Stimulated activated CD4-positive, alpha-beta T cell treated with anti-CD3 and anti-CD28 coated beads, Interleukin-2, amount 100 ng/mL, for 24 hours (primary cell): Measurements from ENCODE around the gene MIX23.

Experiments
- DNase-seq, 2 donors: peaks; one replicate each; pipeline ENCODE4 v3.0.0-alpha.2; 2020

MIX23 gene

DNA sequence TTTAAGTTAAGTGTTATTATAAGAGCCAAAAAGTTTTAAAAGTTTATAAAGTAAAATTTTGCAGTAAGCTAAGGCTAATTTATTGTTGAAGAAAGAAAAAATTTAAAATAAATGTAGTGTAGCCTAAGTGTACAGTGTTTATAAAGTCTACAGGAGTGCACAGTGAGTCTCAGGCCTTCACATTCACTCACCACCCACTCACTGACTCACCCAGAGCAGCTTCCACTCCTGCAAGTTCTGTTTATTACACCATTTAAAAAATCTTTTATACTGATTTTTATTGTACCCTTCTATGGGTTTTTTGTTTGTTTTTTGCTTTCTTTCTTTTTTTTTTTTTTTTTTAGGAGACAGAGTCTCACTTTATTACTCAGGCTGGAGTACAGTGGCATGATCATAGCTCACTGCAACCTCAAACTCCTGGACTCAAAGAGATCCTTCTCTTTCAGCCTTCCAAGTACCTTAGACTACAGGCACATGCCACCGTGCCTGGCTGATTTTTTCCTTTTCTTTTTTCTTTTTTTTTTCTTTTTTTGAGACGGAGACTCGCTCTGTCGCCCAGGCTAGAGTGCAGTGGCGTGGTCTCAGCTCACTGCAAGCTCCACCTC lies 32.1 kb downstream of the MIX23 start:
- DNase-seq, result no peak

DNA sequence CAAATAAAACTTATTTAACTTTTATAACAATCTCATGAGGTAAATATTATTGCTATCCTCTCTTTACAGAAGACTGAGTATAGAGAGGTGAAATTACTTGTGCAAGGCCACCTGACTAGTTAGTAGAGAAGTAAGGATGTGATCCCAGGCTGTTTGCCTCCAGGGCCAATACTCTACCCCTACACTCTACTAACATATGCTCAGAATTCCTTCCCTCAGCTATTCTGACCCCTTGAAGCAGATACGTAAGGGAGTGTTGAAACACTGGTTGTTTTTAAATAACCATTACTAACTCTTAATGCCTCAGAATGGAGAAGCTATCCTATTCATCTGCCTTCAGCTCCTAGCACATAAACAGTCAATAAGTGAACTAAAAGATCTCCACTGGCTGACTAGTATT lies 33.9 kb downstream of the MIX23 start:
- no peak for DNase-seq

- DNase-seq, result no peak
These were observed 39.4 kb downstream of the MIX23 start for GRCh38 chr3:122343654-122344053.

- no peak for DNase-seq
These were observed 40.2 kb downstream of the MIX23 start for GRCh38 chr3:122342803-122343202.

DNA sequence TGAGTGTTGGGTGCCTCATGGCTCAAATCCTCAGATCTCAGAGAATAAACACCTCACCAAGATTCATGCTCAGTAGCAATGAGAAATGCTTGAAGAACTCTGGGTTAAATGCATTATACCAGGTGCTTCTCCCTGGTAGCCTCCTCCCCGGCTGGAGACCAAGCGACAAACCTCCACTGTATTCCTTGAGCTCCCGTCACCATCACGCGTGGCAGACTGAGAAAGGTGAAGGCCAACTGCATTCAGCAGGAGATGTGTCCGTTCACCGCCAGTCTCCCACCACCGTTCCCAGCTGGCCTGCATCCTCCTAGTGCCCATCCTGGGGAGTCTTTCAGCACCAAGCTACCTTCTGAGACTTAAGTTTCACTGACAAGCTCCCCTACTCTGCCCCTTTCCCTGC lies 50.5 kb downstream of the MIX23 start:
- DNase-seq, result no peak

- no peak for DNase-seq
These were observed 51.1 kb downstream of the MIX23 start for GRCh38 chr3:122331886-122332285.

DNA sequence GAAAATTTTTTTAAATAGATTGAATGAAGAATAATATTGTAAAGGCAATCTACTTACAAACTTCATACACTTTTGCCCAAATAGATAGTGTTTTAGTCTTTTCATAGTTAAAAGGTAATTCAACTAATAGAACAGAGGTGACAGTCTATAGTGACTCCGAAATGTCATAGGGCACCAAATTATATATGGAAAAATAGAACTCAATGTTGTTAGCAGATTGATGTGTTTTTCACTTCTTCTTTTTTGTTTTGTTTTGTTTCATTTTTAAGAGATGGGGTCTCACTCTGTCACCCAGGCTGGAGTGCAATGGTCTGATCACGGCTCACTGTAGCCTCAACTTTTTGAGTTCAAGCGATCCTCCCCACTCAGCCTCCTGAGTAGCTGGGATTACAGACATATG lies 57.3 kb downstream of the MIX23 start:
- DNase-seq, result no peak

GRCh38 chr3:122324871-122325323 lies 58.1 kb downstream of the MIX23 start, which contains the start of gene CSTA:
TSS of gene CSTA (plus strand) at chr3:122325248. CDS start at chr3:122325293, 45 bp downstream.
- DNase-seq, result no peak

GRCh38 chr3:122322095-122323075 lies 60.6 kb downstream of the MIX23 start:
- DNase-seq, result no peak

DNA sequence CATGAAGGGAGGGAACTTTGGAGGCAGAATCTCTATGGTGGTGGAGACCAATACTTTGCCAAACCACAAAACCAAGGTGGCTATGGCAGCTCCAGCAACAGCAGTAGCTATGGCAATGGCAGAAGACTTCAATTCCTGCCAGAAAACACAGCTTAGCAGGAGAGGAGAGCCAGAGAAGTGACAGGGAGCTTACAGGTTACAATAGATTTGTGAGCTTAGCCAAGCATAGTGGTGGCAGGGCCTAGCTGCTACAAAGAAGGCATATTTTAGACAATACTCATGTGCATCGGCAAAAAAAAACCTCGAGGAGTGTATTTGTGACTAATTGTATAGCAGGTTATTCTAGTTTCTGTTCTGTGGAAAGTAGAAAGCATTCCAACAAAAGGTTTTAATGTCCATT lies 64.4 kb downstream of the MIX23 start:
- no peak for DNase-seq

DNA sequence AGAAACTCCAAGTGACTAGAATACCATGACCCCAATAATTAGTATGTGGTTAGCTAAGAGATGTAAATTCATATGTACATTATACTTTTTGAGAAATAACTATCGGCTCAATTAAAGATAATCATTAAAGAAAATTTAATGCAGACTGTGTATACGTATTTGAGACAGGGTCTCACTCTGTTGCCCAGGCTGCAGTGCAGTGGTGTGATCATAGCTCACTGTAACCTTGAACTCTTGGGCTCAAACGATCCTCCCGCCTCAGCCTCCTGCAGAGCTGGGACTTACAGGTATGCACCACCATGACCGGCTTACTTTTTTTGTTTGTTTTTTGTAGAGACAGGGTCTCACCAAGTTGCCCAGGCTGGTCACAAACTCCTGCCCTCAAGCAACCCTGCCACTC lies 66.7 kb downstream of the MIX23 start:
- no peak for DNase-seq

DNA sequence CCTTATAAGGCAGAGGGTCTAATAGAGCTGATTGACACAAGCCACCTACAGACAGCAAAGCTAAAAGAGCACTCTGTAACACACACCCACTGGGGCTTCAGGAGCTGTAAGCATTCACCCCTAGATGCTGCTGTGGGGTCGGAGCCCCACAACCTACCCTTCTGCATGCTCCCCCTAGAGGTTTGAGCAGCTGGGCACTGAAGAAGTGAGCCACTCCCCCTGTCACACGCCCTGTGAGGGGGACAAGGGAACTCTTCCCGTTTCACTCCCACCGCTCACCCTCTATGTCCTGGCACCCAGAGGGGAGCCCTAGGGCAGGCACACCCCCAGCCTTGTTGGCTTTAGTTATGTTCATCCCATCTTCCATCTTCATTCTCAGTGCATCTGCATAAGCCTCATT lies 67.4 kb downstream of the MIX23 start:
- no peak for DNase-seq

DNA sequence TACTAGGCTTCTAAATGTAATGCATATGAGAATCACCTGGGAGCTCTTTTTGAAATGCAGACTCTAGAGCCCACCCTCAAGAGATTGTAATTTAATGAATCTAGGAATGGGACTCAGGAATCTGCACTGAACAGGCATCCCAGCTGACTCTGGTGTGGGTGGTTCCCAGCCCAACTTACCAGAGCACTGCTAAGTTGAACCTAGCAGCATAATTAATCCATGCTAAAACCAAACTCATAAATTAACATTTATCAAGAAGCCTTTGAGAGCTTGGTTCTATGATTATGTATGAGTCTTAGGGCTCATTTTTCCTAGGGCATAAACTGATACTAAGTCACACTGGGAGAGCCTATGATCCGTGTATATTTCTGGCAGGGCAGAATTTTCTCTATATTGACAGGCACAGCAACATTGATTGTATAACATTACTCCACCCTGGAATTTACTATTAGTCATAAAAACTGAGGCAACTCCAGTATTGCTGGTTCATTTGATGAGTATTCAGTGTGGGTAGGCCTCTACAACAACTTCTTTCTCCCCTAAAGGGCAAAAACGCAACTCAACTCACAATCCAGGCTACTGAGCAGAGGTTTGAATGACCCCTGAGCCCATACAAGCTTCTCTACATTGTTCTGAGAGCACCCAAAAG lies 68.7 kb downstream of the MIX23 start:
- no peak for DNase-seq

DNA sequence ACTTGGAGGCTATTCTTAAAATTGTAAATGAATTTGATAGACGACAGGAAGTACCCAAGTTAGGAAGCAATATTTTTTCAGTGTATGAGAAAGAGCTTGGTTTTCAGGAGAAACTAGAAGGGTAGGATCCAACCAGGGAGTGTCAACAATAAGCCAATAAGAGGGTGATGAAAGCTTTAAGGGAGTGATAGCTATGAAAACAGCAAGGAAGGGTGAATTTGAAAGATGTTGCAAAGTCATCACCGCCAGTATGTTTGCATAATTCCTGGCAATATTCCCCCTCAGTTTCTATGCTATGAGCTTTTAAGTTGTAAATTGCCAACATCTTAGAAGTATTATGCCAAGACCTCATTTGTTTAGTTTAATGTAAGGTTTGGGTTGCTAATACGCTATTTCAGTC lies 69.8 kb downstream of the MIX23 start:
- DNase-seq, result no peak

DNA sequence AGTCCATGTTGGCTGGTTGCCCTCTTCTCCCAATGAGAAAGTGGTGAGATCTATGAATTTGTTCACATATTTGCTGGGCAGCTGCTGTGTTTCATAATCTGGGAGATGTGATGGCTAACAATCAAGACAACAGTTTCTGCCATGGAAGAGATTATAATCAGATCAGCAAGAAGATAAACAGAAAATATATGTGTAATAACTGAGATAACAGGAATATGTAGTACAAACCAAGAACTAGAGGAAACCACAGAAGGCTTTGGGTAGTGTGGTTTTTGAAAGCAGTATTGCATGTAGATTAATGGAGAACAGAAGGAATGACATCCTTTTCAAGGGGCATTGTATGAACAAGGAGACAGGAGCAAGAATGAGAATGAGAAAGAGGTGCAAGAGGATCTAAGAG lies 70.2 kb downstream of the MIX23 start:
- no peak for DNase-seq

DNA sequence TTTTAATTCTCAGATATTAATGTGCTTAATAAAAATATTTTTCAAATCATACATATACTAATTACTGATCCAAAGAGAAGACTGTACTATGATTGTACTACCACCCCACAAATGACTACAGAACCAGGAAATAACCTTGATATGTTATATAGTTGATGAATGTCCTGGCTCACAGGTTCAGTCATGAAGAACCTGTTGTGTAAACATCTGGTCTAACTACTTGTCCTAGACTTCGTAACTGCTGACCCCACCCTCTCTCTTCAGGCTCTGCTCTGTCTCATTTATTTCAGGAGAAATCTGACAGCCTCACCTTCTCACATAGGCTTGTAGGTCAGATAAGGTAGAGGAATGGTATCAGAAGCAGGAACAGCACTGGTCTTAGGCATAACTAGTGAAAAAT lies 72.7 kb downstream of the MIX23 start:
- no peak for DNase-seq
